Activated T-cell treated with anti-CD3 and anti-CD28 coated beads for 4 hours (primary cell): ENCODE measurements around the gene RFTN2.
"Not testable (repeated sequence)": the region's sequence is repeated elsewhere in the genome, so short reads cannot be mapped to it uniquely, and the experiment has no call there.

Experiments used
- DNase-seq: peaks from one replicate; pipeline ENCODE4 v3.0.0-alpha.2; 2020

Gene RFTN2

GRCh38 chr2:197674060-197674459, 1.3 kb downstream of the RFTN2 start:
- no peak for DNase-seq

- no peak for DNase-seq
Observed at GRCh38 chr2:197673606-197674005, 1.8 kb downstream of the RFTN2 start.

- no peak for DNase-seq
Observed at GRCh38 chr2:197673106-197673505, 2.3 kb downstream of the RFTN2 start.

- DNase-seq, result no peak
Observed at GRCh38 chr2:197672371-197672893, 3.0 kb downstream of the RFTN2 start.

GRCh38 chr2:197669077-197669476, 6.3 kb downstream of the RFTN2 start:
- no peak for DNase-seq

- DNase-seq, result no peak
Observed at GRCh38 chr2:197668296-197668695, 7.1 kb downstream of the RFTN2 start.

- DNase-seq, result no peak
Observed at GRCh38 chr2:197666277-197666676, 9.1 kb downstream of the RFTN2 start.

GRCh38 chr2:197661626-197662025, 13.8 kb downstream of the RFTN2 start:
- no peak for DNase-seq

GRCh38 chr2:197657562-197657961, 17.8 kb downstream of the RFTN2 start:
- no peak for DNase-seq

GRCh38 chr2:197647961-197648690, 27.3 kb downstream of the RFTN2 start:
- DNase-seq, result no peak

GRCh38 chr2:197641666-197642065, 33.7 kb downstream of the RFTN2 start:
- DNase-seq, result no peak

- not testable (repeated sequence) for DNase-seq
Observed at GRCh38 chr2:197640571-197641122, 34.7 kb downstream of the RFTN2 start.

GRCh38 chr2:197633109-197633657, 42.2 kb downstream of the RFTN2 start:
- no peak for DNase-seq

GRCh38 chr2:197628043-197628500, 47.3 kb downstream of the RFTN2 start:
- DNase-seq, result no peak

- DNase-seq, result no peak
Observed at GRCh38 chr2:197626965-197627625, 48.3 kb downstream of the RFTN2 start.

- DNase-seq, result no peak
Observed at GRCh38 chr2:197620133-197620532, 55.3 kb downstream of the RFTN2 start.

GRCh38 chr2:197615016-197615652, 60.3 kb downstream of the RFTN2 start:
- no peak for DNase-seq

- no peak for DNase-seq
Observed at GRCh38 chr2:197614532-197614931, 60.9 kb downstream of the RFTN2 start.

- no peak for DNase-seq
Observed at GRCh38 chr2:197613509-197613987, 61.8 kb downstream of the RFTN2 start.

- DNase-seq, result no peak
Observed at GRCh38 chr2:197606180-197606579, 69.2 kb downstream of the RFTN2 start.

GRCh38 chr2:197604117-197604860, 71.1 kb downstream of the RFTN2 start:
- DNase-seq, result no peak

- DNase-seq, result no peak
Observed at GRCh38 chr2:197601726-197602125, 73.7 kb downstream of the RFTN2 start.
